Measurements from ENCODE around the gene SMC6.

SMC6 gene

GRCh38 chr2:17710547-17711248 is 42.9 kb downstream of the SMC6 start:
- DNase-seq, result no peak

- DNase-seq, result no peak
Observed at GRCh38 chr2:17709897-17710296, 43.7 kb downstream of the SMC6 start.

DNA sequence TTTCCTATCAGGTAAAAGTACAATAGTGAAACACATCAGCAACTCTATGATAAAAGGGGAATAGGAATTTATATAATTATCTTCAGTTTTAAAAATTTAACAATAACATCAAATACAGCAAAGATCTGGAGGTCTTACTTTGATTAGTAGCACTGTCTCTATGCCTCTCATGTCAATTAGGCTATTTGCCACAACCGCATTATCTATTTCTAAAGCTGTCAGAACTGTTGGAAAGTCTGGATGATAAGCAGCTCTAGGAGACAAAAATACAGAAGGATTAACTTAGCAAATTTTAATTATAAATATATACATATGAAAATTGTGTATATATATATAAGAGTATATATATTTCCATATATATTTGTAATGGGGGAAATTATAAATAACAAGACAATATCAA is 45.1 kb downstream of the SMC6 start:
- DNase-seq, result no peak

- DNase-seq, result no peak
Observed at GRCh38 chr2:17706845-17707244, 46.8 kb downstream of the SMC6 start.

GRCh38 chr2:17690776-17691175 is 62.8 kb downstream of the SMC6 start:
- no peak for DNase-seq

GRCh38 chr2:17689010-17689409 is 64.6 kb downstream of the SMC6 start:
- DNase-seq, result no peak

DNA sequence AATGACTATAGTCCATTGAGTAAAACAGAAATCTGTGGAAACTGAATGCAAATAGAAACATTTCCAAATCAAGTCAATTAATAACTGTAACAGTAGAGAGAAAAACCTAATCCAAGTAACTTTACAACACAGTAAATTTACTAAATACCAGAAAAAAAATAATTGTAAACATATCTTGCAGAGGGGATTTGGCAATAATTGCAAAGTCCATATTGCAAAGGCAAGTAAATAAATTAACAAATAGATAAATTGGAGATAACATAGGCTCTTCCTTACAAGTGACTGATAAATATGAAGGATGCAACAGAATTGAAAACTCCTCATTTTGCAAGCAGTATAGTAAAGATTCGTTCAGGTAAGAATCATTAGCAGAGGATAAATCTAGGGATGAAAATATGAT is 65.0 kb downstream of the SMC6 start:
- no peak for DNase-seq

DNA sequence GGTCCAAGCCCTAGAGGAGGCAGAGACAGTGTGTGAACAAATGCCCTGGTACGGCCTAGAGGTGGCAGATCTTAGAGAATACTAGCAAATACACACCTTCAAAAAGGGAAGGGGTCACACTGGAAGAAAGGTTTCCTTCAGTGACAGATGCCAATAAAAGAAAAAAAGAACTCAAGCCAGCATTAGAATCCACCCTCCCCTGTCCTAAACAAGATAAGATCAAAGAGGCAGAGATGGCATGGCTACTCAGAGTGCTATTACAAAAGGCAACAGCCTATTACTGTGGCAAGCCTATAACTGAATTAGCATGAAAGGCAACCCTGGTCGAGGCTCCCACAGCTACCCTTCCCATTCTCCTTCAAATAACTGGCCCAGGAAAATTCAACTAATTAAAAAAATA is 69.6 kb downstream of the SMC6 start:
- DNase-seq, result no peak

DNA sequence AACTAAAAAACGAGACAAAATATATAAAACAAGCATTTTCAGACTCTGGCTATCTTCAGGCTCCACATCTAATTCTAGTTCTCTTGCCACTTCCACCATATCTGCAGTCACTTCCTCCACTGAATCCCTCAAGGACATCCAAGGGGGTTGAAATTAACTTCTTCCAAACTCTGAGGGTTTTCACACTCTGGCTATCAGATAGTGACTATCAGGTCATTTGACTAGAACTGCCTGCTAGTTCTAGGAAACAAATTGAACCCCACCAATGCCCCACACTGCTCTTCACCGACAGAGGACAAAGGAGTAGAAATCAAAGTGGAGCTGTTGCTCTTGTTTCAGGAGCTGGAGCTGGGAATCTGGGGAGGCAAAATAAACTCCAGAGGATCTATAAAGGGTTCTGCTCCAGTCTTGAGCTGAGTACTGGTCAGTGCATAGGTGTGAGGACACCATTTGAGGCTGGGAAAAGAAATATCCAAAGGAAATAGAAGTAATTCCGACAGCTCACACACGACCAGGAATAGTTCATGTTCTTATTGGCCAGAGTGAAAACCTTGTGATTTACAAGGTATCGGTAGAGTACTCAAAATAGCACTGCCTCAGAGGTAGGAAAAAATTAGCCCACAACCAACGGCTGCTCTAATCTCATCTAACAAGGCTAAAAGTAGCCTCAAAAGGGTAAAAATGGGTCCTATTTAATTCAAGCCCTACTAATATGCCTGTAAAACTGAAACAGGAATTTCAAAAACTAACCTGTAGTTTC is 71.3 kb downstream of the SMC6 start:
- no peak for DNase-seq

- no peak for DNase-seq
Observed at GRCh38 chr2:17680119-17680518, 73.5 kb downstream of the SMC6 start.

DNA sequence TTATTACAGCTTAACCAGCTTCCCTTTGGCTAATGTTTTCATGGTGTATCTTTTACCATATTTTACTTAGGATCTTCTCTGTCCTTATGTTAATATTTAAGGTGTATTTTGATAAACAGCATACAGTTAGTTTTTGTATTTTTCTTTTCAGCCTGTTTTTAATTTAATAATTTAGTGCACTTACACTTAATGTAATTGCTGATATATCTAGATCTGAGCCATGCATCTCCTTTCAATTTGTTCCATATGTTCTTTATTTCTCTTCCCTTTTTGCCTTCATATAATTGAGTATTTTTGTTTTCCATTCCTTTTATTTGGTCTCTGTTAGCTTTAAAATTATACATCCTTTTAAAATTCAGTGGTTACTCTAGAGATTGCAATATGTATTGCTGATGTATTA is 78.8 kb downstream of the SMC6 start:
- no peak for DNase-seq

DNA sequence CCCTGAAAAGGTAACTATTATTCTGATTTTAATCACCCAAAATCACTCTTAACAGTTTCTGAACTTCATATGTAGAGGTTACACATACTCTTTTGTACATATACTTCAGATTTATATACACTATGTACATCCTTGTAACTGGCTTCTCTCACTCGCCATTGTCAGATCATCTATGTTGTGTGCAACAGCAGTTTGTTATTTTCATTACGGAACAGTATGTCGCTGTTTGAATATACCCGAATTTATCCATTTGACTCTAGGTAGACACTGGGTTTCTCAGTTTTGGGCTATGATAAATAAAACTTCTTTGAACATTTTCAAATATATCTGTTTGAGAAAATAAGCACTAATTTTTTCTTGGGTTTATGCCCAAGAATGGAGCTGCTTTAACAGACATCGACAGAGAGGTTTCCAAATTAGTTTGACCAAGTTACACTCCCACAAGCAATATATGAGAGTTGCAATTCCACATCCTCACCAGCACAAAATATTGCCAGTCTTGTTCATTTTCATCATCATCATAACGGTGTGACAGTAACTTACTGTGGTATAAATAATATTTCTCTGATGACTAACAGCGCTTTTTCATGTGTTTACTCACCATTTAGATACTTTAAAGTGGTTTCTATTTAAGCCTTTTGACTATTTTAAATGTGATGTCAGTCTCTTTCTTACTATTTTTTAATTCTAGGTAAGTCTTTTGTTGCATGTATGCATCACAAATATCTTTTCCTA is 80.9 kb downstream of the SMC6 start:
- DNase-seq, result peak; percentile 63

DNA sequence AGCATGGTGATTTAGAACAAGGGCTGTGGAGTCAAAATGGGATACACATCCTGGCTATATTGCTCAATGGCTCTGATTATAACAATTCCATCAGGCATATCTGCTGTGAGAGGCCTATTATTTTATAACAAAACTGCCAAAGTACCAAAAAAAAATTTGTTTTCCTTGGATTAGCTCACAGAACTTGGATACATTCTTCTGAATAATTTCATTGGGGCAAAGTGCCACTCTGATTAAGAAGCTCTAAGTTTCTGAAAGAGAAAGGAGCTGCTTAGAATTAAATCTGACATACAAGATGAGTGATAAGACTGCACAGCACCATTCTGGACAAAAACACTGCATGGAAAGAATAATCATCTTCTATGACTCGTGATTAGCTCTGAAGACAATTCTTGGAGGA is 85.7 kb downstream of the SMC6 start:
- DNase-seq, result no peak

GRCh38 chr2:17664534-17664933 is 89.1 kb downstream of the SMC6 start:
- no peak for DNase-seq

DNA sequence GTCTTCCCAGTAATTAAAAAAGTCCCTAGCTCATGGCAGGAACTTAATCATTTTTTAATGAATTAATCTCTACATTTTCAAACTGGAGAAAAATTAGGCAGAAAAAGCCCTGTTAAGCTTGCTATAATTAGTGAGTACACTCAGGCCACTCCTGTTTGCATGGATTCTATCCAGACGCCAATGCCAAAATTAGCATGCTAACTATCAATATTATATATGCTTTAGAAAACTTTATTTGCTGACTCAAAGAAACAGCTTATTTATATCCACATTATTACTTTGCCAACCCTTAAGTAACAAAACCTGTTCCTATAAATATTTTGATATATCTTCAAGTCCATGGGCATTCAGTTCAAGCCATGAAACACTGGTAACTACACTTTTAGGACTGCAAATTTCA is 90.9 kb downstream of the SMC6 start:
- DNase-seq, result no peak

DNA sequence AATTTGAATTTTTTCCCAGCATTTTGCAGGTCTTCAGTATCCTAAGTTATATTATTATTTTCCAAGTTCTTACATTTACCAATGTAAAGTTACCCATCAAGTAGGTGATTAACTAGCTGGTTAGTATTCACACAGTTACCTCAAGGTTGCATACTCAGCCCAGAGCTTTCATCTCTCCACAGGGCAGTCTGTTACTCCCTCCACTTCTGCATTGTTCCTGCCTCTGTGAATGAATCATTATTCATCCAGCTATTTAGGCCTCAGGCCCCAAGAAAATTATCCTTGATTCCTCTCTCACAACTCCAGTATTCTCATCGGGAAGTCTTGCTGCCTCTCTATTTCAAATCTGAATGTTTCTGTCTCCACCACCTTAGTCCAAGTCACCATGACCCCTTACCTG is 92.2 kb downstream of the SMC6 start:
- DNase-seq, result no peak

- no peak for DNase-seq
Observed at GRCh38 chr2:17660219-17660618, 93.4 kb downstream of the SMC6 start.

- DNase-seq, result peak; percentile 74
Observed at GRCh38 chr2:17658251-17658843, 95.3 kb downstream of the SMC6 start.

DNA sequence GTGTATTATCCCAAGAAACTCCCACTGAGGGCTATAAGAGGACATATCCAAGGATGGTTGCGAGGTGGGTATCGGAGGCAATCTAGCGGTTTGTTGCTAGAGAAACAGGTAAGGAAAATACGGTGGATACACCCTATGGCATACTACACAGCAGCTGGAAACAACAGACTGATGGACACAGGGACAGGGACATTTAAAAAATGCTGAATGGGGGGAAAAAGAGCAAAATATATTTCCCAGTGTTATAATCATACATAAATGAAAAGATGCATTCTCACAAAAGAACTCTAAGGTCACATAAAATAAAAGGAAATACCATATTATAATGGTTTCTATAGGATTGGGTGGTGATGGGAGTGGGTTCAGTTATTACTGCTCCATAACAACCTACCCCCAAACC is 95.9 kb downstream of the SMC6 start:
- no peak for DNase-seq

DNA sequence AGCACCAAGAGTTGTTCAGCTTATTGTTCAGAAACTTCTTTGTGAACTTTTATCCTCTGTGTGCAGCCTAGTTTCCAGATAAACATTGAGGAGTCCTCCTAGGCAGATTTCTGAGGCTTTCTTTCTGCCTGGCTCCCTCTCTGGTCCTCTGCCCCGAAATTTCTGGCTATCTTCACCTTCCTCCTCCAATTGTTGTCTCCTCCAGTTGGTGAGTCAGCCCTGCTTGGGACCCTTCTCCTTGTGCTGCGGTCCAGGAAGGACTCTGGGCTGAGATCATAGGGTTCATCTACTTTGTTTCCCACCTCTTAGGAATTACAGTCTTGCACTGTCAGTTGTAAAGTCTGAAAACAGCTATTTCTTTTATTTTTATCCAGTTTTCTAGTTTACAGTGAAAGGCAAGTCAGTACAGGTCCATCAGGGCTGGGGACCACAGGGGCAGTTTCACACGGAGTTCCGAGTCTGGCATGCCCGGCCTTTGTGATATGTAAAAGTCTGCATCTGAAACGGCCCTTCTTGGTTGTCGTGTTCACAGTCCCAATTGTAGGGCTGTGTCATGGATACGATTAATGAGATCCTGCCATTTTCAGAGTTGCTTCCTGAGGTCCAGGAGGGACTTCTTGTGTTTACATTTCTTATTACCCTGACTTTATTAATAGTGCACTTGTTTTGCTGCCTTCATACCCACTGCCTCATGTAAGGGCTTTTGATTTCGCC is 100.8 kb downstream of the SMC6 start:
- no peak for DNase-seq

DNA sequence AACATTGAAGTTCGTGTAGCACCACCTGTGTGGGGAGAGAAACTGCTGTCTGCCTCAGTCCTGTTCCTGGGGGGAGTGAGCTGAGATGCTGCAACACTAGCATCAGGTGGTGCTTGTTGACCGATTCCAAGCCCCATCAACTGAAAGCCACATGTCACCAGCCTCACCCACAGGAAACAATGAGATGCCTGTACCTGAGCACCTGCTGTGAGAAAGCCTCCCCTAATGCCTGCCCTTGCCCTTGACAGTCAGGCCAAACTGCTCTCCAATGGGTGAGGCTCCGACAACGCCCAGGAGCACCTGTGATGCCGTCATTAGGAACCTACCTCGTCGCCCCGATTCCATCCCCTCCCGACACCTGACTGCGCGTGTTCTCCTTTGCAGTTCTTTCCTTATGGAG is 104.6 kb downstream of the SMC6 start:
- no peak for DNase-seq

DNA sequence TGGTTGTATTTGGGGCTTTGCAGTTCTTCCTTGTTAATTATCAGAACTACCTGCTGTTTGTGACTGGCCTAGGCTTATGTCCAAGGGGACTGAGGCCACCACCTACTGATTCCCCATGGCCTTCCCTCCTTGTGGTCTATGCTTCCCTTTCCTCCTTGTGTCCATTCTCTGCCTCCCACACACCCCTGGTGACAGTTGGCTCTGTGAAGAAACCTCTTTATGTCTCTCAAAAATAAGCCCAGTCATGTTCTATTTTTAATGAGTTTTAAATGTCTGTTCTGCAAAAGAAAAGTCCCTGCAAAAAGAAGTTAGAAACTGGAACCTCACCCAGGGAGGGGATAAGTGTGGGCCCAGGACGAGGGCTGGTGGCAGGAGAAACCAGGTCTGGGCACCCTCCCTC is 105.0 kb downstream of the SMC6 start:
- no peak for DNase-seq

Data from fibroblast of upper back skin (primary cell).